Liver (tissue), 9 donors: ENCODE results near the gene TRIM16. TPM values are rescaled to one million over a fixed set of nuclear protein-coding genes. Genes with fewer than 3 reads are reported as not detected.
"Not testable (repeated sequence)": the region's sequence is repeated elsewhere in the genome, so short reads cannot be mapped to it uniquely, and the experiment has no call there.

Experiments
- DNase-seq: peaks from one replicate; pipeline ENCODE4 v3.0.0-alpha.2; 2017; ENCODE audit warnings: low spot score
- H3K27ac ChIP-seq, 2 donors: one replicate each; pipeline ENCODE4 v1.7.0; 2013; ENCODE audit warnings: inconsistent platforms in 2 of 2, low read length in 2 of 2, control low read depth in 1 of 2, low read depth in 1 of 2, mild to moderate bottlenecking in 1 of 2
- H3K27me3 ChIP-seq, 4 donors: one replicate each; pipeline versions ENCODE4 v1.6.1 to v1.7.0; 2013; ENCODE audit warnings: low read length in 3 of 4, inconsistent platforms in 1 of 4, mild to moderate bottlenecking in 1 of 4, moderate library complexity in 1 of 4; ENCODE audit not compliant: control insufficient read depth in 4 of 4, insufficient read depth in 4 of 4
- H3K36me3 ChIP-seq, 4 donors: one replicate each; pipeline versions ENCODE4 v1.6.1 to v1.7.0; 2013; ENCODE audit warnings: low read length in 3 of 4, mild to moderate bottlenecking in 3 of 4, low read depth in 1 of 4, moderate library complexity in 1 of 4; ENCODE audit not compliant: control insufficient read depth in 4 of 4, insufficient read depth in 3 of 4
- H3K4me1 ChIP-seq, 4 donors: one replicate each; pipeline versions ENCODE4 v1.6.1 to v1.7.0; 2013; ENCODE audit warnings: low read length in 3 of 4, mild to moderate bottlenecking in 3 of 4, moderate library complexity in 1 of 4; ENCODE audit not compliant: control insufficient read depth in 4 of 4, insufficient read depth in 4 of 4
- H3K4me3 ChIP-seq, 3 donors: one replicate each; pipeline versions ENCODE4 v1.6.1 to v1.7.0; 2013; ENCODE audit warnings: low read length in 3 of 3, control low read depth in 1 of 3, low read depth in 1 of 3, mild to moderate bottlenecking in 1 of 3
- H3K9ac ChIP-seq, 2 donors: one replicate each; pipeline ENCODE4 v1.7.0; 2013; ENCODE audit warnings: low read length in 2 of 2, mild to moderate bottlenecking in 2 of 2, moderate library complexity in 2 of 2, control low read depth in 1 of 2, low read depth in 1 of 2
- H3K9me3 ChIP-seq, 4 donors: one replicate each; pipeline versions ENCODE4 v1.6.1 to v1.7.0; 2013; ENCODE audit warnings: low read length in 3 of 4; ENCODE audit not compliant: control insufficient read depth in 4 of 4
- ATF3 ChIP-seq: IDR thresholded peaks from 2 replicates; pipeline ENCODE4 v1.6.1; 2016; ENCODE audit warnings: antibody characterized with exemption
- CTCF ChIP-seq: fragments of 150-350 bp; IDR thresholded peaks from 2 replicates; pipeline ENCODE4 v1.5.1; 2017; ENCODE audit warnings: improper control_type of control experiment, low read depth, low read length; ENCODE audit not compliant: missing input control
- EGR1 ChIP-seq, 2 donors: IDR thresholded peaks; 2 replicates each; pipeline ENCODE4 v1.6.1; 2016 to 2018; ENCODE audit warnings: antibody characterized with exemption in 2 of 2, low read depth in 2 of 2
- FOXA1 ChIP-seq: IDR thresholded peaks from 2 replicates; pipeline ENCODE4 v1.6.1; 2016; ENCODE audit warnings: antibody characterized with exemption
- FOXA2 ChIP-seq: IDR thresholded peaks from 2 replicates; pipeline ENCODE4 v1.6.1; 2016; ENCODE audit warnings: antibody characterized with exemption
- GABPA ChIP-seq, 2 donors: IDR thresholded peaks in 1 of 2; conservative IDR thresholded peaks in 1 of 2; 2 replicates each; pipeline ENCODE4 v1.6.1; 2016; ENCODE audit warnings: antibody characterized with exemption in 2 of 2, mild to moderate bottlenecking in 1 of 2, moderate library complexity in 1 of 2
- HNF4A ChIP-seq, 2 donors: conservative IDR thresholded peaks; 2 replicates each; pipeline ENCODE4 v1.6.1; 2016; ENCODE audit warnings: antibody characterized with exemption in 2 of 2, mild to moderate bottlenecking in 2 of 2
- HNF4G ChIP-seq: IDR thresholded peaks from 2 replicates; pipeline ENCODE4 v1.6.1; 2016; ENCODE audit warnings: antibody characterized with exemption
- JUND ChIP-seq, 2 donors: IDR thresholded peaks; 2 replicates each; pipeline ENCODE4 v1.6.1; 2016; ENCODE audit warnings: antibody characterized with exemption in 2 of 2
- MAX ChIP-seq: IDR thresholded peaks from 2 replicates; pipeline ENCODE4 v1.6.1; 2016; ENCODE audit warnings: antibody characterized with exemption
- NR2F2 ChIP-seq: IDR thresholded peaks from 2 replicates; pipeline ENCODE4 v1.6.1; 2016; ENCODE audit warnings: antibody characterized with exemption
- RAD21 ChIP-seq, 2 donors: IDR thresholded peaks; 2 replicates each; pipeline ENCODE4 v1.6.1; 2016; ENCODE audit warnings: antibody characterized with exemption in 2 of 2, mild to moderate bottlenecking in 2 of 2
- REST ChIP-seq: IDR thresholded peaks from 2 replicates; pipeline ENCODE4 v1.6.1; 2016; ENCODE audit warnings: antibody characterized with exemption, mild to moderate bottlenecking
- RXRA ChIP-seq, 2 donors: IDR thresholded peaks; 2 replicates each; pipeline ENCODE4 v1.6.1; 2017 to 2018; ENCODE audit warnings: antibody characterized with exemption in 2 of 2, mild to moderate bottlenecking in 1 of 2
- SP1 ChIP-seq: IDR thresholded peaks from 2 replicates; pipeline ENCODE4 v1.6.1; 2018; ENCODE audit warnings: antibody characterized with exemption, mild to moderate bottlenecking
- TAF1 ChIP-seq: conservative IDR thresholded peaks from 2 replicates; pipeline ENCODE4 v1.6.1; 2016; ENCODE audit warnings: antibody characterized with exemption, mild to moderate bottlenecking
- YY1 ChIP-seq: IDR thresholded peaks from 2 replicates; pipeline ENCODE4 v1.6.1; 2016; ENCODE audit warnings: antibody characterized with exemption, mild to moderate bottlenecking
- ZBTB33 ChIP-seq: IDR thresholded peaks from 2 replicates; pipeline ENCODE4 v1.6.1; 2016; ENCODE audit warnings: antibody characterized with exemption
- WGBS: extraction: QIAGEN DNeasy Blood & Tissue Kit; methylation state at CpG from one replicate; pipeline ENCODE4 v1.1.7; 2013; 5-methylcytosine and 5-hydroxymethylcytosine counted together
- polyA plus RNA-seq, 2 donors: library from polyadenylated mRNA; stranded (reverse) in 1 of 2; unstranded in 1 of 2; fragments of 200-250 nt in 1 of 2; fragments of >200 nt in 1 of 2; fragmentation: Nextera tagmentation in 1 of 2; extraction: Ambion mirVana in 1 of 2; gene quantifications; one replicate each; pipeline versions ENCODE4 v1.2.1 to v1.2.3, GENCODE V29; 2013 to 2015
- total RNA-seq, 2 donors: library from RNA; depleted of rRNA; stranded (reverse); fragments of >200 nt; gene quantifications; one replicate each; pipeline ENCODE4 v1.2.3, GENCODE V29; 2014
- donor health status: healthy.
- donor health status: healthy.
- donor health status: healthy.
- donor health status: healthy.
- donor health status: healthy.

Gene TRIM16
- total and polyA plus RNA-seq, 4 donors = 1.9 to 6.6 (median 4.7) TPM

- TF ChIP-seq REST (no peak), HNF4A (conservative IDR thresholded peaks at IDR 0.05) (no peak), GABPA (IDR thresholded peaks at IDR 0.05 in 1 of 2, conservative IDR thresholded peaks at IDR 0.05 in 1 of 2) (no peak), RAD21 (IDR thresholded peaks at IDR 0.05) (no peak), TAF1 (no peak), EGR1 (IDR thresholded peaks at IDR 0.05; ENCODE audit: low read depth in 2 of 2) (no peak)
These were observed 26.2 kb downstream of the TRIM16 start (continued) for GRCh38 chr17:15657868-15658267.

- Histone ChIP-seq H3K27ac (no peak overlapping the region), H3K36me3 (peaks cover 0 to 3% (median 0%) of the 10 kb centered on the region in 4 donors), H3K9me3 (no peaks in the 10 kb centered on the region), H3K4me1 (peaks cover 0 to 7% (median 3%) of the 10 kb centered on the region in 4 donors), H3K4me3 (no peak overlapping the region), H3K27me3 (no peaks in the 10 kb centered on the region), H3K9ac (no peak overlapping the region)
- WGBS = 80% methylated on average over 3 of the region's 3 CpGs
- TF ChIP-seq GABPA (IDR thresholded peaks at IDR 0.05 in 1 of 2, conservative IDR thresholded peaks at IDR 0.05 in 1 of 2) = no peak
- no peak for TF ChIP-seq FOXA1
- TF ChIP-seq ZBTB33 = no peak
- no peak for TF ChIP-seq REST
- no peak for TF ChIP-seq JUND (IDR thresholded peaks at IDR 0.05)
- no peak for TF ChIP-seq HNF4A (conservative IDR thresholded peaks at IDR 0.05)
- TF ChIP-seq ATF3 = no peak
- no peak for TF ChIP-seq CTCF
- no peak for TF ChIP-seq NR2F2
- TF ChIP-seq MAX = no peak
- no peak for TF ChIP-seq RXRA (IDR thresholded peaks at IDR 0.05)
- no peak for TF ChIP-seq RAD21 (IDR thresholded peaks at IDR 0.05)
- TF ChIP-seq YY1 = no peak
- no peak for TF ChIP-seq FOXA2
- no peak for TF ChIP-seq SP1
- TF ChIP-seq TAF1 = no peak
- no peak for TF ChIP-seq EGR1 (IDR thresholded peaks at IDR 0.05; ENCODE audit: low read depth in 2 of 2)
- no peak for TF ChIP-seq HNF4G
- no peak for DNase-seq
These were observed 29.1 kb downstream of the TRIM16 start for GRCh38 chr17:15654886-15655561.

GRCh38 chr17:15654401-15654800, 29.7 kb downstream of the TRIM16 start:
- not testable (repeated sequence) for H3K9me3 ChIP-seq, H3K9ac ChIP-seq, DNase-seq, H3K4me1 ChIP-seq, H3K27ac ChIP-seq, H3K4me3 ChIP-seq, H3K27me3 ChIP-seq, H3K36me3 ChIP-seq
- WGBS = 88% methylated on average over 3 of the region's 3 CpGs
